ENCODE results near the gene STARD8. TPM values are rescaled to one million over a fixed set of nuclear protein-coding genes. Genes with fewer than 3 reads are reported as not detected.

The STARD8 gene
- total RNA-seq, 1 donor from 2014 or later = 9.9 TPM

GRCh38 chrX:68725756-68726365 is 78.4 kb downstream of the STARD8 start:
- Mint-ChIP-seq H3K4me1 (ENCODE audit: unreplicated experiment) (no peaks in the 10 kb centered on the region), H3K27ac (no peak overlapping the region), H3K36me3 (no peaks in the 10 kb centered on the region), H3K4me3 (no peak overlapping the region), H3K27me3 (no peaks in the 10 kb centered on the region), H3K9me3 (no peaks in the 10 kb centered on the region)
- DNase-seq (ENCODE audit: extremely low spot score, unreplicated experiment) = no peak
- TF ChIP-seq CTCF (conservative IDR thresholded peaks at IDR 0.05) = no peak

GRCh38 chrX:68726366-68726765 is 78.9 kb downstream of the STARD8 start:
- TF ChIP-seq CTCF (conservative IDR thresholded peaks at IDR 0.05) = no peak
- Mint-ChIP-seq H3K4me3 (no peak overlapping the region), H3K4me1 (ENCODE audit: unreplicated experiment) (no peaks in the 10 kb centered on the region), H3K27me3 (no peaks in the 10 kb centered on the region), H3K27ac (no peak overlapping the region), H3K9me3 (no peaks in the 10 kb centered on the region), H3K36me3 (no peaks in the 10 kb centered on the region)
- DNase-seq (ENCODE audit: extremely low spot score, unreplicated experiment) = no peak

GRCh38 chrX:68727696-68728095 is 80.2 kb downstream of the STARD8 start:
- TF ChIP-seq CTCF (conservative IDR thresholded peaks at IDR 0.05) = no peak
- Mint-ChIP-seq H3K27ac (no peak overlapping the region), H3K4me1 (ENCODE audit: unreplicated experiment) (no peaks in the 10 kb centered on the region), H3K36me3 (no peaks in the 10 kb centered on the region), H3K27me3 (peaks cover 3% of the 10 kb centered on the region), H3K9me3 (no peaks in the 10 kb centered on the region), H3K4me3 (no peak overlapping the region)
- no peak for DNase-seq (ENCODE audit: extremely low spot score, unreplicated experiment)

GRCh38 chrX:68728186-68728585 is 80.7 kb downstream of the STARD8 start:
- Mint-ChIP-seq H3K27ac (no peak overlapping the region), H3K4me1 (ENCODE audit: unreplicated experiment) (no peaks in the 10 kb centered on the region), H3K27me3 (peaks cover 3% of the 10 kb centered on the region), H3K9me3 (no peaks in the 10 kb centered on the region), H3K4me3 (no peak overlapping the region), H3K36me3 (no peaks in the 10 kb centered on the region)
- no peak for DNase-seq (ENCODE audit: extremely low spot score, unreplicated experiment)
- no peak for TF ChIP-seq CTCF (conservative IDR thresholded peaks at IDR 0.05)

GRCh38 chrX:68731254-68731653 is 83.8 kb downstream of the STARD8 start:
- Mint-ChIP-seq H3K9me3 (no peaks in the 10 kb centered on the region), H3K4me3 (no peak overlapping the region), H3K36me3 (no peaks in the 10 kb centered on the region), H3K27me3 (peaks cover 3% of the 10 kb centered on the region), H3K4me1 (ENCODE audit: unreplicated experiment) (no peaks in the 10 kb centered on the region), H3K27ac (no peak overlapping the region)
- DNase-seq (ENCODE audit: extremely low spot score, unreplicated experiment) = no peak
- no peak for TF ChIP-seq CTCF (conservative IDR thresholded peaks at IDR 0.05)

Measured in type B pancreatic cell (in vitro differentiated cells).